Measurements from ENCODE around the gene ESD. TPM values are rescaled to one million over a fixed set of nuclear protein-coding genes. Genes with fewer than 3 reads are reported as not detected.

Gene ESD
- total RNA-seq, 6 experiments from 2014 or later, result 97.7 to 116 (median 104) TPM

GRCh38 chr13:46834657-46835056 lies 37.7 kb upstream of the ESD start:
- Mint-ChIP-seq H3K4me1 (ENCODE audit: low read depth) (no peaks in the 10 kb centered on the region), H3K27me3 (ENCODE audit: insufficient read depth) (peaks cover 5% of the 10 kb centered on the region; the same call in 1 of the 2 replicates), H3K36me3 (ENCODE audit: low read depth) (no peaks in the 10 kb centered on the region), H3K9me3 (no peaks in the 10 kb centered on the region), H3K4me3 (no peak overlapping the region), H3K27ac (no peak overlapping the region)
- DNase-seq, result no peak
- no peak for TF ChIP-seq CTCF (IDR thresholded peaks at IDR 0.05)

- Mint-ChIP-seq H3K4me3 (no peak overlapping the region), H3K9me3 (no peaks in the 10 kb centered on the region), H3K27me3 (ENCODE audit: insufficient read depth) (no peaks in the 10 kb centered on the region; the same call in 1 of the 2 replicates), H3K27ac (no peak overlapping the region), H3K4me1 (ENCODE audit: low read depth) (no peaks in the 10 kb centered on the region), H3K36me3 (ENCODE audit: low read depth) (no peaks in the 10 kb centered on the region)
- peak; percentile 36 for DNase-seq
- peak; percentile 93 for TF ChIP-seq CTCF (IDR thresholded peaks at IDR 0.05)
These were observed 34.7 kb upstream of the ESD start for GRCh38 chr13:46831588-46832194.

GRCh38 chr13:46830405-46831005 lies 33.5 kb upstream of the ESD start:
- Mint-ChIP-seq H3K27ac (no peak overlapping the region), H3K4me1 (ENCODE audit: low read depth) (no peaks in the 10 kb centered on the region), H3K9me3 (no peaks in the 10 kb centered on the region), H3K27me3 (ENCODE audit: insufficient read depth) (no peaks in the 10 kb centered on the region; the same call in 1 of the 2 replicates), H3K4me3 (no peak overlapping the region), H3K36me3 (ENCODE audit: low read depth) (no peaks in the 10 kb centered on the region)
- TF ChIP-seq CTCF (IDR thresholded peaks at IDR 0.05), result no peak
- DNase-seq, result no peak

- no peak for TF ChIP-seq CTCF (IDR thresholded peaks at IDR 0.05)
- Mint-ChIP-seq H3K36me3 (ENCODE audit: low read depth) (no peaks in the 10 kb centered on the region), H3K4me1 (ENCODE audit: low read depth) (no peaks in the 10 kb centered on the region), H3K4me3 (no peak overlapping the region), H3K27ac (no peak overlapping the region), H3K9me3 (no peaks in the 10 kb centered on the region), H3K27me3 (ENCODE audit: insufficient read depth) (peaks cover 11% of the 10 kb centered on the region)
- no peak for DNase-seq
These were observed 25.6 kb upstream of the ESD start for GRCh38 chr13:46822551-46822950.

- Mint-ChIP-seq H3K9me3 (peaks cover 6% of the 10 kb centered on the region; the same call in 1 of the 2 replicates), H3K27ac (no peak overlapping the region), H3K4me1 (ENCODE audit: low read depth) (no peaks in the 10 kb centered on the region), H3K36me3 (ENCODE audit: low read depth) (peaks cover 2% of the 10 kb centered on the region; the same call in 1 of the 2 replicates), H3K4me3 (no peak overlapping the region), H3K27me3 (ENCODE audit: insufficient read depth) (peaks cover 9% of the 10 kb centered on the region)
- no peak for TF ChIP-seq CTCF (IDR thresholded peaks at IDR 0.05)
- no peak for DNase-seq
These were observed 21.0 kb upstream of the ESD start for GRCh38 chr13:46817838-46818476.

All from HFFc6 (cell line).